ENCODE results near the gene VGF.
"Not testable (repeated sequence)": the region's sequence is repeated elsewhere in the genome, so short reads cannot be mapped to it uniquely, and the experiment has no call there.

Gene VGF

DNA sequence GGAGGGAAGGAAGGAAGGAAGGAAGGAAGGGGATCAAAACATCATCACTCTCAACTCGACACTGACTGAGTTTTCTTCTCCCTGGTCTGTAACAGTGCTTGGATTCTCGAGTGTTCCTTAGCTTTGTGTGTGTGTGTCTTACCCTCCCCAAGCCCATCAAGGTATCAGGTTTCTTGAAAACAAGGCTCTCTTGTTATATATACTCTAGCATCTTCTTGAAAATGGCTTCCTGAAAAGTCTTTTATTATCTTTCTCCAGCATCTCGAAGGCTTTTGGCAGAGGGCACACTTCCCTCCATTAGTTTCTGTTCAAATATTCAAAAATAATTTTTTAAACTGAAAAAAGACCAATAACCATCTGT lies 25.1 kb downstream of the VGF start:
- in situ Hi-C loops (cut with HindIII; ENCODE audit: low sequenced_read_pairs) = no loop called here

DNA sequence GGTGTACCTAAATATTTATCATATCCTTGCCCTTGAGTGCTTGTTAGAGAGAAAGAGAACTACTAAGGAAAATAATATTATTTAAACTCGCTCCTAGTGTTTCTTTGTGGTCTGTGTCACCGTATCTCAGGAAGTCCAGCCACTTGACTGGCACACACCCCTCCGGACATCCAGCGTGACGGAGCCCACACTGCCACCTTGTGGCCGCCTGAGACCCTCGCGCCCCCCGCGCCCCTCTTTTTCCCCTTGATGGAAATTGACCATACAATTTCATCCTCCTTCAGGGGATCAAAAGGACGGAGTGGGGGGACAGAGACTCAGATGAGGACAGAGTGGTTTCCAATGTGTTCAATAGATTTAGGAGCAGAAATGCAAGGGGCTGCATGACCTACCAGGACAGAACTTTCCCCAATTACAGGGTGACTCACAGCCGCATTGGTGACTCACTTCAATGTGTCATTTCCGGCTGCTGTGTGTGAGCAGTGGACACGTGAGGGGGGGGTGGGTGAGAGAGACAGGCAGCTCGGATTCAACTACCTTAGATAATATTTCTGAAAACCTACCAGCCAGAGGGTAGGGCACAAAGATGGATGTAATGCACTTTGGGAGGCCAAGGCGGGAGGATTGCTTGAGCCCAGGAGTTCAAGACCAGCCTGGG lies 27.0 kb downstream of the VGF start:
- in situ Hi-C loops (cut with HindIII; ENCODE audit: low sequenced_read_pairs) = no loop called here

DNA sequence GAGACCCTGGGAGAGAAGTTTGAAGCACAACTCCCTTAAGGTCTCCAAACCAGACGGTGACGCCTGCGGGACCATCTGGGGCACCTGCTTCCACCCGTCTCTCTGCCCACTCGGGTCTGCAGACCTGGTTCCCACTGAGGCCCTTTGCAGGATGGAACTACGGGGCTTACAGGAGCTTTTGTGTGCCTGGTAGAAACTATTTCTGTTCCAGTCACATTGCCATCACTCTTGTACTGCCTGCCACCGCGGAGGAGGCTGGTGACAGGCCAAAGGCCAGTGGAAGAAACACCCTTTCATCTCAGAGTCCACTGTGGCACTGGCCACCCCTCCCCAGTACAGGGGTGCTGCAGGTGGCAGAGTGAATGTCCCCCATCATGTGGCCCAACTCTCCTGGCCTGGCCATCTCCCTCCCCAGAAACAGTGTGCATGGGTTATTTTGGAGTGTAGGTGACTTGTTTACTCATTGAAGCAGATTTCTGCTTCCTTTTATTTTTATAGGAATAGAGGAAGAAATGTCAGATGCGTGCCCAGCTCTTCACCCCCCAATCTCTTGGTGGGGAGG lies 27.6 kb downstream of the VGF start:
- in situ Hi-C loops (cut with HindIII; ENCODE audit: low sequenced_read_pairs) = no loop called here

DNA sequence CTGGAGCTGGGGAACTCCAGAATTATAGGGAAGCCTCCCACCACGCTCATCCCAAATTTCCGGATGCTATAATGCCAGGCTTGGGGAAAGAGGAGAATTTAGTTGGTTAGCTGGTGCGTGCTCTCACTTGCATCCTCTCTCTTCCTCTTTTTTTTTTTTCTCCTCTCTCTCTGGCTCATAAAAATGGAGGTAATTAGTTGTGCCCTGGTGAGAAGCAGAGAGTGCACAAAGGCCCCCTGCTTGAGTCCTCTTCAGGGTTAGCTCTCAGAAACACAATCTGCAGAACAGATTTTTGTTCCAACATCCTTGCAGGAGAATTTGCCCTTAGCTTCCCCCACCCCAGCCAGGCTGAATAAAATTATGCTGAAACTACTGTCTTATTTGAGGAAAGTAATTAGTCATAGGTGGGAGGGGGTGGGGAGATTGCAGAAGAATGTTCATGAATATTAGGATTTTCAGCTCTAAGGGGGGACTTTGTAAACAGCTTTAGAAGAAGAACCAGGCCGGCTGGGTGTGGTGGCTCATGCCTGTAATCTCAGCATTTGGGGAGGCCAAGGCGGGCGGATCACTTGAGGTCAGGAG lies 30.9 kb downstream of the VGF start:
- in situ Hi-C loops (cut with HindIII; ENCODE audit: low sequenced_read_pairs) = no loop called here

DNA sequence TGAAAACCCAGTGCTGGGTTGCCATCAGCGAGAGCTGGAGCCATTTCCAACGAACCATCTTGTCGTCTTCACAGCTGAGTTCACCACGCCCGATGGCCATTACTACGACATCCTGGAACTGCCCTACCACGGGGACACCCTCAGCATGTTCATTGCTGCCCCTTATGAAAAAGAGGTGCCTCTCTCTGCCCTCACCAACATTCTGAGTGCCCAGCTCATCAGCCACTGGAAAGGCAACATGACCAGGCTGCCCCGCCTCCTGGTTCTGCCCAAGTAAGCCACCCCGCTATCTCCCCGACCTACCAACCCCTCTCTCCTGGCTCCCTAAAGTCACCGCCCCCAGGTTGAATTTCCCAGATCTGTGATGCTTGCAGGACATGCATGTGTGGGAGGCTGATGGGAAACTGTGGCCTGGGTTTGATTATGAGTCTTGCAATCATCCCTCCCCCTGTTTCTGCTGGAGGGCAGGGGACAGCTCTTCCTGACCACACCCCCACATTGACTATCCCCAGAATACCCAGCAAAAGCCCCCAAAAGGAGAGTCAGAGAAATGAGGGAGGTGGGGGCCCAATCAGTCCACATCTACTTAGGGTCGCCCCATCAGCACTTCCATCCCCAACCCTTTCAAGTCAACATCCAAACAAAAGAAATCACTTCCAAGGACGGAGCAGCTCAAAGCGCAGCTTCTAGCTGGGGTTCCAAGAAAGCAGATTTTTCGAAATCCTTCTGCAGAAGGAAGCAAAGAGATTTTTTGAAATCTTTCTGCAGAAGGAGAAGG lies 31.6 kb downstream of the VGF start:
- in situ Hi-C loops (cut with HindIII; ENCODE audit: low sequenced_read_pairs) = no loop called here

DNA sequence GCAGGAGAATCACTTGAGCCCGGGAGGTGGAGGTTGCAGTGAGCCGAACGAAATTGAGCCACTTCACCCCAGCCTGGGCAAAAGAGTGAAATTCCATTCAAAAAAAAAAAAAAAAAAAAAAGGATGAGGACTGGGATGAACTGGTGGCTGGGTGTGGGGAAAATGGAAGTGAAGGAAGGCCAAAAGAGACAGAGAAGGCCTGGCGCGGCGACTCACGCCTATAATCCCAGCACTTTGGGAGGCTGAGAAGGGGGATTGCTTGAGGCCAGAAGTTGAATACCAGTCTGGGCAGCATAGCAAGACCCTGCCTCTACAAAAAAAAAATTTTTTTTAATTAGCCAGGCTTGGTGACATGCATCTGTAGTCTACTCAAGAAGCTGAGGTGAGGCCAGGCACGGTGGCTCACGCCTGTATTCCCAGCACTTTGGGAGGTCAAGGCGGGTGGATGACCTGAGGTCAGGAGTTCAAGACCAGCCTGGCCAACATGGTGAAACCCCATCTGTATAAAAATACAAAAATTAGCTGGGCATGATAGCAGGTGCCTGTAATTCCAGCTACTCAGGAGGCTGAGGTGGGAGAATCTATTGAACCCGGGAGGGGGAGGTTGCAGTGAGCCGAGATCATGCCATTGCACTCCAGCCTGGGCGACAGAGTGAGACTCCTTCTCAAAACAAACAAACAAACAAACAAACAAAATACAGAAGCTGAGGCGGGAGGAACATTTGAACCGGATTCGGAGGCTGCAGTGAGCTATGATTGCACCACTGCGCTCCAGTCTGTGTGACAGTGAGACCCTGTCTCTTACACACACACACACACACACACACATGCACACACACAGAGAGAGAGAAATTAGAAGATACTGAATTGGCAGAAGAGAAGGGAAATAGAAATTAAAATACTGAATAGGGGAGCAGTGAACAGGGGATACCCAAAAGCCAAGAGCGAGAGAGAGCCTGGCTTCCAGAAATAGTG lies 32.5 kb downstream of the VGF start:
- in situ Hi-C loops (cut with HindIII; ENCODE audit: low sequenced_read_pairs) = not testable (repeated sequence)

DNA sequence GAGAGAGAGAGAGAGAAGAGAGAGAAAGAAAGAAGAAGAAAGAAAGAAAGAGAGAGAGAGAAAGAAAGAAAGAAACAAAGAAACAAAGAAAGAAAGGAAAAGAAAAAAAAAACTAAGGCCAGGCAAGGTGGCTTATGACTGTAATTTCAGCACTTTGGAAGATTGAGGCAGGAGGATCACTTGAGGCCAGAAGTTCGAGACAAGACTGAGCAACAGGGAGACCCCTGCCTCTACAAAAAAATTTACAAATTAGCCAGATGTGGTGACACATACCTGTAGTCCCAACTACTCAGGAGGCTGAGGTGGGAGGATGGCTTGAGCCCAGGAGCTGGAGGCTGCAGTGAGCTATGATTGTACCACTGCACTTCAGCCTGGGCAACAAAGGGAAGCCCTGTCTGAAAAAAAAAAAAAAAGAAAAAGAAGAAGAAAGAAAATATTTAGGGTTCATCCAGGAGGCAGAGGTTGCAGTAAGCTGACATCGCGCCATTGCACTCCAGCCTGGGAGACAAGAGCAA lies 35.7 kb downstream of the VGF start:
- in situ Hi-C loops (cut with HindIII; ENCODE audit: low sequenced_read_pairs) = no loop called here

DNA sequence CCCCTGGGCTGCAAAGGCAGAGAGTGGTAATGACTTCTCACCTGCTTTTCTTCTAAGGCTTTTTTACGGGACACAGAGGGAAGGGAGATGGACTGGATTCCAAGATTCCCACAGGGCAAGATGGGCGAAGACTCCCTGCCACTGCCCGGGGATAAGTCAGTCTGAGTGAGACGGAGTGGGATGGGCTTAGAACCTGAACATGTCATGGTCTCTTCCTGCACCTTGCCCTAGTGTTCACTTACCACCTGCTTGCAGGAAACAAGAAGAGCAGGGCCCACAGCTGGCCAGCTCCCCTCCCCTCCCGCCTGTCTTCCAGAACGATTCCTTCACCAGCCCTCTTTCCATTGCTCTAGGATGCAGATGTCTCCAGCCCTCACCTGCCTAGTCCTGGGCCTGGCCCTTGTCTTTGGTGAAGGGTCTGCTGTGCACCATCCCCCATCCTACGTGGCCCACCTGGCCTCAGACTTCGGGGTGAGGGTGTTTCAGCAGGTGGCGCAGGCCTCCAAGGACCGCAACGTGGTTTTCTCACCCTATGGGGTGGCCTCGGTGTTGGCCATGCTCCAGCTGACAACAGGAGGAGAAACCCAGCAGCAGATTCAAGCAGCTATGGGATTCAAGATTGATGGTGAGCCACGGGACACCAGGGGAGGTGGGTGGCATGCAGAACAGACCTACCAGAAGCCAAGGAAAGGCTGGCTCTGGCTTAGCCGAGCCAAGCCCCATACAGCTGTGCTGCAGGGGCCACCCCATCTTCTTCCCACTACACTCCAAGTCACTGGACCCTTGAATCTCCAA lies 37.1 kb downstream of the VGF start:
- in situ Hi-C loops (cut with HindIII; ENCODE audit: low sequenced_read_pairs) = no loop called here

DNA sequence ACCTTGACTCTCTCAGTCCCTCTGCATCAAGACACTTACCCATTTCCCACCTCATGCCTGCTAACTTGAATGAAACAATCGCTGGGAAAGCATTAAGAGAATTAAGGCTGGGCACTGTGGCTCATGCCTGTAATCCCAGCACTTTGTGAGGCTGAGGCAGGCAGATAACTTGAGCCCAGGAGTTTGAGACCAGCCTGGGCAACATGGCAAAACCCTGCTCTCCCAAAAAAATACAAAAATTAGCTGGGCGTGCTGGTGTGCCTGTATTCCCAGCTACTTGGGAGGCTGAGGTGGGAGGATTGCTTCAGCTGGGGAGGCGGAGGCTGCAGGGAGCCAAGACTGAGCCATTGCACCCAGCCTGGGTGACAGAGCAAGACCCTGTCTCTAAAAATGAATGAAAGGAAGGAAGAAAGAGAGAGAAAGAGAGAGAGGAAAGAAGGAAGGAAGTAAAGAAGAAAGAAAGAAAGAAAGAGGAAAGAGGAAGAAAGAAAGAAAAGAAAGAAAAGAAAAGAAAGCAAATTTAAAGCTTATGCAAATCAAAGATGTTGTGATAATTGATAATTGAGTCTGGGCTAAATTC lies 37.8 kb downstream of the VGF start:
- in situ Hi-C loops (cut with HindIII; ENCODE audit: low sequenced_read_pairs) = no loop called here

DNA sequence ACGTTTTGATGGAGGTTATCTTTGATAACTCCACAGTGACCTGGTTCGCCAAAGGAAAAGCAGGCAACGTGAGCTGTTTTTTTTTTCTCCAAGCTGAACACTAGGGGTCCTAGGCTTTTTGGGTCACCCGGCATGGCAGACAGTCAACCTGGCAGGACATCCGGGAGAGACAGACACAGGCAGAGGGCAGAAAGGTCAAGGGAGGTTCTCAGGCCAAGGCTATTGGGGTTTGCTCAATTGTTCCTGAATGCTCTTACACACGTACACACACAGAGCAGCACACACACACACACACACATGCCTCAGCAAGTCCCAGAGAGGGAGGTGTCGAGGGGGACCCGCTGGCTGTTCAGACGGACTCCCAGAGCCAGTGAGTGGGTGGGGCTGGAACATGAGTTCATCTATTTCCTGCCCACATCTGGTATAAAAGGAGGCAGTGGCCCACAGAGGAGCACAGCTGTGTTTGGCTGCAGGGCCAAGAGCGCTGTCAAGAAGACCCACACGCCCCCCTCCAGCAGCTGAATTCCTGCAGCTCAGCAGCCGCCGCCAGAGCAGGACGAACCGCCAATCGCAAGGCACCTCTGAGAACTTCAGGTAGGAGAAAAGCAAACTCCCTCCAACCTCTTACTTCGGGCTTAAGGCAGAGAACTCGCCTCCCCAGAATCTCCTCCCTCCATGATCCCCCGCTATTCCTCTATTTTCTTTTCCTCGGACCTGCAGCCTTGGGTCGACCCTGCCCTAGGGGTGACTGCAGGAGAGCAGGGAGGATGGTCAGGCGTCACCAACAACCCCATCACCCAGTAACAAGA lies 38.5 kb downstream of the VGF start, which contains the start of gene SERPINE1:
SERPINE1 (plus strand) TSS at position 454 of the 809 bp plus-strand sequence. CDS start 1,290 bp downstream, outside the sequence.
- in situ Hi-C loops (cut with HindIII; ENCODE audit: low sequenced_read_pairs) = no loop called here

DNA sequence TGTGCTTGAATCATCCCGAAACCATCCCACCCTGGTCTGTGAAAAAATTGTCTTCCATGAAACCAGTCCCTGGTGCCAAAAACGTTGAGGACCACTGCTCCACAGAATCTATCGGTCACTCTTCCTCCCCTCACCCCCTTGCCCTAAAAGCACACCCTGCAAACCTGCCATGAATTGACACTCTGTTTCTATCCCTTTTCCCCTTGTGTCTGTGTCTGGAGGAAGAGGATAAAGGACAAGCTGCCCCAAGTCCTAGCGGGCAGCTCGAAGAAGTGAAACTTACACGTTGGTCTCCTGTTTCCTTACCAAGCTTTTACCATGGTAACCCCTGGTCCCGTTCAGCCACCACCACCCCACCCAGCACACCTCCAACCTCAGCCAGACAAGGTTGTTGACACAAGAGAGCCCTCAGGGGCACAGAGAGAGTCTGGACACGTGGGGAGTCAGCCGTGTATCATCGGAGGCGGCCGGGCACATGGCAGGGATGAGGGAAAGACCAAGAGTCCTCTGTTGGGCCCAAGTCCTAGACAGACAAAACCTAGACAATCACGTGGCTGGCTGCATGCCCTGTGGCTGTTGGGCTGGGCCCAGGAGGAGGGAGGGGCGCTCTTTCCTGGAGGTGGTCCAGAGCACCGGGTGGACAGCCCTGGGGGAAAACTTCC lies 39.2 kb downstream of the VGF start:
- in situ Hi-C loops (cut with HindIII; ENCODE audit: low sequenced_read_pairs) = no loop called here

DNA sequence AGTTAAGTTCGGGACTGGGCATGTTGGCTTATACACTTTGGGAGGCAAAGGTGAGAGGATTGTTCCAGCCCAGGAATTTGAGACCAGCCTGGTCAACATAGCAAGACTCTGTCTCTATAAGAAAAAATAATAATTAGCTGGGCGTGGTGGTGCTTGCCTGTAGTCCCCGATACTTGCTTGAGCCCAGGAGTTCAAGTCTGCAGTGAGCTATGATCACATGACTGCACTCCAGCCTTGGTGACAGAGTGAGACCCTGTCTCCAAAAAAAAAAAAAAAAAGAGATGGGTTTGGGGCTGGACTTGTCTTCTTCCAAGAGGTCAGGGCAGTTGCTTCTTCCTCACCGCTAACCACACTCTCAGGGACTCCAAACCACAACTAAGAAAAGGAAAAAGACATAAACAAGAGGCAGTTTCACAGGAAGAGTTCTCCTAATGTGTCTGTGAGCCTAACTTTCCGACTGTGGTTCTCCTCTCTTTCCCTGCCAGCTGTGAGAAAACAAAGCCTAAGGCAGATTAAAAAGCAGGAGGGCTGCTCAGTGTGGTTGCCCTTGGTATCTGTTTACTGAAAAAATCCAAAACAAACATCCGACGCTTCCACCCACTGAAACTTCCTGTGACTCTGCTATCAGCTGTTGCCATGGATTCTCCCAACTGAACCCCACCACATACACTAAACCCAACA lies 40.9 kb downstream of the VGF start:
- in situ Hi-C loops (cut with HindIII; ENCODE audit: low sequenced_read_pairs) = no loop called here

DNA sequence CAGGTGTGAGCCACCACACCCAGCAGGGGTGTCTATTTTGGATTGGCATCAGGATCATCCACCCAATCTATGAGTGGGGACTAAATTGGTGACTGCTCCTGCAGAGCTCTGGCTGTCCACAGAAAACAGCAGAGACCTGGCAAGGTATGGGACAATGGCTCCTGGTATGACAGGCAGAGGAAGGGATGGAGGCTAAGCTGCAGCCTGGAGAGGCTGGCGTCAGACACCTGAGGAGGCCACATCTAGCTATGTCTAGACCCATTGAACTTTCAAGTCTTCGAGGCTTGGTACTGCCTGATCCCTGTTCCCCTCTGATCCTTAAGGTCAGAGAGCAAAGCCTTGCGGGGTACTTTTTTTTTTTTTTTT lies 41.7 kb downstream of the VGF start:
- in situ Hi-C loops (cut with HindIII; ENCODE audit: low sequenced_read_pairs) = no loop called here

DNA sequence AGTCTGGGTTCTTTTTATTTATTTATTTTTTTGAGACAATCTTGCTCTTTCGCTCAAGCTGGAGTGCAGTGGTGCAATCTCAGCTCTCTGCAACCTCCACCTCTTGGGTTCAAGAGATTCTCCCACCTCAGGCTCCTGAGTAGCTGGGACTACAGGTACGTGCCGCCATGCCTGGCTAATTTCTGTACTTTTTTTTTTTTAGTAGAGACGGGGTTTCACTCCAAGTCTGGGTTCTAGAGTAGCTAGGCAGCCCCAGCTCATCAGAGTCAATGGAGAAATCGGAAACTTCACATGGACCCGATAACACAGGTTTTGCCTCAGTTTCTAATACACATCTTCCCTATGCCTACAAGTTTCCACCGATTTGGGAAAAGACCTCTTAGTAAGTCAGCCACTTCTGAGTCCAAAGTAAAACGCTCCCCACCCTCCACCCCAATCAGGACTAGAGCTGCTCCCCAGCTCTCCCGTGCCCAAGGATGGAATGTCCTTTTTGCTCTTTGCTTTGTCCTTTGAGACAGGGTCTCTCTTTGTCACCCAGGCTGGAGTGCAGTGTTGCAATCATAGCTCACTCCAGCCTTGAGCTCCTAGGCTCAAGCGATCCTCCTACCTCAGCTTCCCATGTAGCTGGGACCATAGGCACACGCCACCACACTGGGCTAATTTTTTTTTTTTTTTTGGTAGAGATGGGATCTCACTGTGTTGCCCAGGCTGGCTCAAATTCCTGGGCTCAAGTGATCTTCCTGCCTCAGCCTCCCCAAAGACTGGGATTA lies 42.3 kb downstream of the VGF start:
- in situ Hi-C loops (cut with HindIII; ENCODE audit: low sequenced_read_pairs) = no loop called here

DNA sequence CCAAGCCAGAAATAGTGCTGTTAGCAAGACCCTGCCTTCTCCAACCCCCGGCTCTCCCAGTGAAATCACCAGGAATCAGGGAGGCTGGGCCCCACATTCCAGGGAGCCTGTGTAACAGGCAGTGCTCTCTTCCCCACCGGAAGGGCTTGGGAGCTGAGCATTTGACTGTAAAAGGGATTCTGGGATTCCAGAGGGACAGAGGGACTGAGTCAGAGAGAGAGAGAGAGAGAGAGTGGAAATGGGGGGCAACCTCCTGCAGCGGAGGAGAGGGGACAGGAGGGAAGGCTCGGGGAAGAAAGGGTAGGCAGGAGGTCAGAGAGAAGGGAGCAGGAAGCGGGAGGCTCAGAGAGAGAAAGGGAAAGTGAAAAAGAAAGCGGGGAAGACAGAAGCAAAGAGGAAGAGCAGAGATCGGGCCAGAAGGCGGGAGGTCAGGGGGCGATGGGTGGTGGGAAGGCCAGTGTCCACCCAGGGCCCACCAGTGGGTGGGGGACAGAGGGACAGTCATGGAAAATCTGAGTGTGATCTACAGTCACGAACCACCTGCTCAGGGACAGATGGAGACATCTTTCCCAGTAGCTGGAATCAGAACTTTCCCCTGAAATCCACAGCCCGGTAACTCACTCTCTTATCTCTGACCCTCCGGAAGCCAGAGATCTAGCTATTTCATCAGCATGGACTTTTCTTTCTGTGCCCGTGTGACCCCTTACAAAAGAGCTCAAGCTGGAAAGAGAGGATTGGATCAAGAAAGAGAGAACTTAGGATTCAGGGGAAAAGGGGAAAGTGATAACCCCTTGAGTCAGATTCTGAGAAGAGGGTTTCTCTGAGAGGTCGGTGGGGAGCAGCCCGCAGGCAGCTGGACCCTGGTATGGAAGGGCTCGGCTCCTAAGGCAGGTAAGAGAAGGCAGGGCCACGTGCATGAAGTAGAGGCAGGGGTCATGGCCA lies 43.1 kb downstream of the VGF start:
- in situ Hi-C loops (cut with HindIII; ENCODE audit: low sequenced_read_pairs) = no loop called here

DNA sequence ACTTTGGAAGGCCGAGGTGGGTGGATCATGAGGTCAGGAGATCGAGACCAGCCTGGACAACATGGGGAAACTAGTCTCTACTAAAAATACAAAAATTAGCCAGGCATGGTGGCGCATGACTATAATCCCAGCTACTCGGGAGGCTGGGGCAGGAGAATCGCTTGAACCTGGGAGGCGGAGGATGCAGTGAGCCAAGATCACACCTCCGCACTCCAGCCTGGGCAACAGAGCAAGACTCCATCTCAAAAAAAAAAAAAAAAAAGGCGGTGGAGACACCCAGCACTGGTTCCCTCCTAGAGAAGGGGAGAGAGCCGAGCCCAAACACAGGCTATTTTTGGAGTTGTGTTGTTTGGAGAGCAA lies 43.8 kb downstream of the VGF start:
- in situ Hi-C loops (cut with HindIII; ENCODE audit: low sequenced_read_pairs) = not testable (repeated sequence)

All from DLD1 (cell line).